HCT116 (cell line): Measurements from ENCODE around the gene CAT.

Source experiments
- EZH2 ChIP-seq: fragments of 200-600 bp; sonication (generic); IDR thresholded peaks from 2 replicates; pipeline ENCODE4 v1.6.1; 2017; ENCODE audit warnings: antibody characterized with exemption, mixed run types
- POLR2A ChIP-seq: IDR thresholded peaks from 2 replicates; pipeline ENCODE4 v1.7.0; 2011; ENCODE audit warnings: borderline replicate concordance; ENCODE audit not compliant: insufficient read depth, insufficient read length; ENCODE audit errors: extremely low read depth
- REST ChIP-seq: IDR thresholded peaks from 2 replicates; pipeline ENCODE4 v1.6.1; 2012; ENCODE audit warnings: low read depth

DNA sequence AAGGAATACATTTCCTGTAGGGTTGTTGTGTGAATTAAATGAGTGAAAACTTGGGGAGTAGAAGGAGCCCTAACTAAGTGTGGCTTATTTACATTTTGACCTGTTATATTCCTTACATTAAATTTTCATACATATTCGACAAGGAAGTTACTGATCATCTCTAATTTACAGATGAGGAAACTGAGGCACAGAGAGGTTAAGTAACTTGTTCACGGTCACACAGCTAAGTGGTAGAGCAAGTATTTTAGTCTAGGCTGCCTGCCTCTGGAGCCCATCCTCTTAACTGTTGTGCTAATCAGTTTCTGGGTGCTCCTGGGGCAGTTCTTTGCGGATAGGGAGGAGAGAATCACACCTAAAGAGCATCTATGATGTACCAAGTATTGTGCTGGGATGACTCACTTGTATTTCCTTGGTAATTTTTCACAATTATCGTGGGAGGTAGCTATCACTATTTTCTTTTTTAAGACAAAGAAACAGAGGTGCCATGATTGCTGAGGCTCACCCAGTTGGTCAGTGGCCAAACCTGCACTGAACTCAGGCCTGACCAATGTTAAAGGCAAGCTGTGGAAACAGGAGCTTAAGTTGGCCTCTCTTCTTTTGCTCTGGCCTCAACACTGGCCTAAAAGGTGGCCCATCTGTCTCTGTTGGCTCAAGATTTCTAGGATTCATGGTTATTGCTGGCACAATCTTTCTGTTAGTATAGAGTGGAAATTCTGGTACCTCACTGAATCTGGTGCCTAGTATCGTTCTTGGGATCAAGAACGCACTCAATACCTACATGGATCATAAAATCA, 77.7 kb downstream of the CAT start:
- TF ChIP-seq REST (no peak), POLR2A (no peak), EZH2 (no peak)
